AG10803 (cell line): ENCODE measurements around the gene KLHL10.

Source experiments
- DNase-seq: peaks from one replicate; pipeline ENCODE4 v3.0.0; 2010; ENCODE audit warnings: low read depth
- H3K4me3 ChIP-seq: 2 replicates; pipeline ENCODE4 v1.5.1; 2011; ENCODE audit warnings: mild to moderate bottlenecking, low read length, control low read depth
- CTCF ChIP-seq: conservative IDR thresholded peaks from 2 replicates; pipeline ENCODE4 v1.5.1; 2011; ENCODE audit warnings: mild to moderate bottlenecking, low read length, control low read depth, inconsistent platforms

The KLHL10 gene

GRCh38 chr17:41810659-41811548 is 26.7 kb upstream of the KLHL10 start:
- no peak for TF ChIP-seq CTCF
- H3K4me3 ChIP-seq: peak overlapping the region; percentile 90
- no peak for DNase-seq

GRCh38 chr17:41811549-41812380 is 25.9 kb upstream of the KLHL10 start, which contains the start of gene P3H4:
TSS of gene P3H4 (minus strand) at chr17:41811949. CDS start at chr17:41811915, 34 bp downstream.
- TF ChIP-seq CTCF: peak; percentile 55
- DNase-seq: peak; percentile 75
- H3K4me3 ChIP-seq: peak within 1 kb of the TSS; percentile 90

GRCh38 chr17:41812381-41813151 is 25.1 kb upstream of the KLHL10 start, which contains the start of gene FKBP10:
TSS of gene FKBP10 (plus strand) at chr17:41813004. CDS start at chr17:41813035, 31 bp downstream.
- TF ChIP-seq CTCF: no peak
- H3K4me3 ChIP-seq: peak within 1 kb of the TSS; percentile 90
- peak; percentile 82 for DNase-seq

GRCh38 chr17:41813152-41813680 is 24.4 kb upstream of the KLHL10 start:
- no peak for TF ChIP-seq CTCF
- no peak for DNase-seq
- peak overlapping the region; percentile 90 for H3K4me3 ChIP-seq

GRCh38 chr17:41813699-41814124 is 23.9 kb upstream of the KLHL10 start:
- no peak for TF ChIP-seq CTCF
- peak overlapping the region; percentile 90 for H3K4me3 ChIP-seq
- no peak for DNase-seq

- TF ChIP-seq CTCF: no peak
- peak overlapping the region; percentile 90 for H3K4me3 ChIP-seq
- no peak for DNase-seq
These were observed 23.4 kb upstream of the KLHL10 start for GRCh38 chr17:41814195-41814594.
